ENCODE results near the gene TBKBP1.
A peak's percentile ranks its signal among the peaks of the same experiment; 100 is the strongest.

TBKBP1 gene

DNA sequence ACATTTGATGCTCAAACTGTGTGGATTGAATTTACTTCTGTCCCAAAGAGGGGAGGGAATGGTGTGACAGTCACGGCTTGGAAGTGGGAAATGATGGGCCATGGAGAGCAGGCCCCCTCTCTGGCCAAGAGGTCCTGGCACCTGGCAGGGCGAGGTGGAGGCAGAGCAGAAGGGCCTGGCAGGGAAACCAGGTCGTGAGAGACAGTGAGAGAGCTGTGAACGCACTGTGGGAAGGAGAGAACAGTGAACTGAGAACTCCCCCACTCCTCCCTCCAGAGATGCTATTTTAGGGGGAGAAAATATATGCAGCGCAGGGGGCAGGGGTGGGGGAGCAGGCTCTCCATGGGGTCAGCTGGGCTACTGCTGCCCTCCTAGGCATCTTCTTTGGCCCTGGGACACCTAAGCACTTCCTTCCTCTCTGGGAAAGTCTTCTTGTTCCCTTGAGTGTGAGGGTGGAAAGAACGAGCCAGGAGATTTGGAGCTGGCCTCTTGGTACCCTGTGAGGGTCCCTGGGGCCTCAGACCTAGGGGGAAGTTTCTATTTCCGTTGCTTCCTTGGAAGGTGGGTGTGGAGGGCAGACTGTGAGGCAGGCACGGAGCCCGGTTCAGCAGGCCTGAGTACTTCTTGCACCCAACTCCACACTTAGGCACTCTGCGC is 21.8 kb downstream of the TBKBP1 start:
- DNase-seq: no peak

DNA sequence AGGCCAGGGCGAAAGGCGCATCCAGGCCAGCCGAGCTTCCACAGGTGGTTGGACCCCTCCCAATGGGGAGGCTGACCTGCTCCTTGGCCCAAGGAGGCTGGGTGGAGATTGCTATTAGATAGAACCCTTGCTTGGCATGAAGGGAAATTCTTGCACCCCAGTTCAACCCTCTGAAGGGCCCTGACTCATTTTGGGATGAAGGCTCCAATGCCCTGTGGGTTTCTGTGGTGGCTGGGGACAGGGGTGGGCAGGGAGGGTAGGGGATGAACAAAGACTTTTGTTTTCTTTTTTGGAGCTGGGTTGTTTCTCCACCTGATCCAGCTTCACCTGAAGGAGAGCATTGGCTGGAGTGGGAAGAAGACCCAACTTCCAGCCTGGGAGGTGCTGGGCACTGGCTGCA is 22.4 kb downstream of the TBKBP1 start:
- DNase-seq: no peak

DNA sequence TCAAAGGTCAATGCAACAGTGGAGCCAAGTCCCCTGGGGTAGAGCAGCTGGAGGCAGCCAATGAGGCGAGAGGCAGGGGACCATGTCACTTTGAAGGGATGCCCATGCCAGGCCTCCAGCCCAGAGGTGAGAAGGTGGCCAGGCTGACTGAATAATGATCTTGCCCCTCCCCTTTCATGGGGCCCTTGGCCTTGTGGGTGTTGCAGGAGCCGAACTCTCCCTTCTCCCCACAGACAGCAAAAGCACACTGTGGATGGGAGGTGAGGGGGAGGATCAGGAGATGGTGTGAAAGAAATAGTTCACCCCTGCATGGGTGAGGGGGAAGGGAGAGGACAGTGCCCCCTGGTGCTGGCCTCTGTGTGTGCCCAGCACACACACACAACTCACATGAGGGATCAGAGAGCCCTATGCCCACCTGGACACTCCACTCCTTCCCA is 23.3 kb downstream of the TBKBP1 start:
- no peak for DNase-seq

DNA sequence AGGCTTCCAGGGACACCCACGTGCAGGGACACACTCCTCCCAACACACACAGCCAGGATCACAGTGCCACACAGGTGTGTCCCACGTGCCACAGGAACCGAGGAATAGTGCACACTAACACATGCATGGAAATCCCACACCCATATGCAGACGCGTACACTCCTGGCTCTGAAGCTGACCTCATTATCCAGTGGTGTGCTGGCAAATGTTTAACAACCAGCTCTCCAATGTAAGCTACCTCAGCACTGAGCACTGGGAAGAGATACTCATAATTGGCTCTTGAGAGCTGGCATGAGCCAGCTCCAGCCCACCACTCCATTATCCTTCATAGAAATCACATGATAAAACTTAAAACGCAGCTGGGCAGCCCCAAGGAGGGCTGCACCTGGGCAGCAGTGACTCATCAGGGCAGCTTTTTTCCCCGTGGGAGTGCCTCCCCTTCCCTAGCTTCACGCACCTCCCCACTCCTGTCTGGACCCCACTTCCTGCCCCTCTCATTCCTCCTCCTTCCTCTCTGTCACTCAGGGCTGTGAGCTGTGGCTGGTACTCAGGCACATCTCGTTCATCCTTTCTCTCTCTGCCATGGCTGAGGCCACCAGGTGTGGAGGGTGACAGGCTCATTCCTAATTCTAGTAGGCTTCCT is 24.1 kb downstream of the TBKBP1 start:
- no peak for DNase-seq

DNA sequence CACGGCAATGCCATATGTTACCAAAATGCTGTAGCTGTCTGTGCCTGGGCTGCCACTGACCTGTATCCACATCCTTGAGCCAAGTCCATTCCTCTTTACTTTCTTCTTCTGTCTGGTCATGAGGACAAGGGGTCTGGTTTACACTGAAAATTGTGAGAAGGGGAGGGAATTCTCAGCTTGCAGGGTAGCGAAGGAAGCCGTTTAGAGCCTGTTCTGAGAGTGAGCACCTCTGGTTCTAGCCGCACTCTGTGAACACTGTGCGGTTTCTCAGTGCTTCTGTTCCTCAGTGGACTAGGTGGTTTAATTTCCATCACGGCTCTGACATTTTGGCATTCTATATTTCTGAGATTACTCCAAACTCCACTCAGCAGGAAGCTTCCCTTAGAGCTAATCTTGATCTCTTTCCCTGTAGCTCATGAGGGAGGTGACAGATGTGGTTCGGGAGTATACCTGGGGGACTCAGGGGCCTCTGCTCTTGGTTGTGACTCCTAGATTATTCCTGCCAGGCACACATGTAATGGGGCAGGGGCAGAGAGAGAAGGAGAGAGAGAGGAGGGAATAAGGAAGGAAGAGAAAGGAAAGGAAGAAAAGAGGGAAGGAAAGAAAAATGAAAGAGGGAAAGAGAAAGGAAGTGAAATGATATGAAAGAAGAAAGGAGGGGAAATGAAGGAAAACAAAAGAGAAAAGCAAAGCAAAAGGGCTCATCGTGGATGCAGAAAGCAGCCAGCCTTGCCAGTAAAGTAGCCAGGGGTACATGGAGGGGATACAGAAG is 24.9 kb downstream of the TBKBP1 start:
- no peak for DNase-seq

DNA sequence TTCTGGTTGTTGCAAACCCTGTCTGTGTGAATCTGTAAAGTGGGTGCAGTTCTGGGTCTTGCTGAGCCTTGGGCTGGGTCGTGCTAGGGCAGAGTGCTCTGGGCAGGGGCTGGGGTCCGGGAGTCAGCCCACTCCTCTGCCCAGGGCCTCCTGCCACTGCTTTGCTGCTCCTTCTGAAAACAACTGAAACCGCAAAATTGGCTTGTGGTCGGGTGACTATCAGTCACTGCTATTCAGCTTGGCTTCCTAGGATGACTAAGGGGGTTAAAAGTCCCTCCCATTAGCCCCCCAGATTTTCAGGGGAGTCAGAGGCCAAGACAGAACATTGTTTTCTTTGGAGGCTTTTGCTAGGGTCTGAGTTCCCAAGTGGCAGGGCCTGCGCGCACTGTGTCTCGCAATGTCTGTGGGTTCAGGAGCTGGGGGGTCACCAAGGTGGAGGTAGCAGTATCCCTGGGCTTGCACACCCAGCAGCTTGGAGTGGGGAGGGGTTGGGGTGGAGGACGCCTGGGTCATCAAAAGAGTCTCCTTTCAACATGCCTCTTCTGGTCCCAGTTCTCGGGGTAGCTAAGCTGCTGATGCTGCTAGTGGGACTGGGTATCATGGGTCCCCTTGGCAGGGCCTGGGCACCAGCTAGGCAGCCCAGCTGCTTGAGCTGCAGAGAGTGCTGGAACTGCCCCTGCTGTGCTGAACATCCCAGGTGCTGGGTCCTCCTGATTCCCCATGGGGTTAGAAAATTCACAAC is 25.6 kb downstream of the TBKBP1 start:
- no peak for DNase-seq

DNA sequence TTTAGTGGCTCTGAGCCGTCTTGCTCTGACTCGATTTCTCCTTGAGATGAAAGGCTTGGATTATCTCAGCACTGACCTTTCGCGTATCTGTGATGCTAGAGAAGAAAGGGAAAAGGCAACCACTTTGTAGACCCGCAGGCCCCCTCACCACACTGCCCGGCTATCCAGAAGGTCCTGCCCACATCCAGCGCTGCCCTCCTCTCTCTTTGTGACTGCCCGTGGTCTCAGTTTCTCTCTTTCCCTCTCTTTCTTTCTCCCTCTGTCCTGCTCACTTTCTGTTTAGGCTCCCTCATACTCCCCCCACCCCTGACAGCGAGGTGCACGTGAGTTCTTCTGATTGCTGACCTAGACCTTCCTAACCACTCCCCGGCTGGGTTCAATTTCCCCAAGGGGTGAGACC is 26.2 kb downstream of the TBKBP1 start:
- no peak for DNase-seq

DNA sequence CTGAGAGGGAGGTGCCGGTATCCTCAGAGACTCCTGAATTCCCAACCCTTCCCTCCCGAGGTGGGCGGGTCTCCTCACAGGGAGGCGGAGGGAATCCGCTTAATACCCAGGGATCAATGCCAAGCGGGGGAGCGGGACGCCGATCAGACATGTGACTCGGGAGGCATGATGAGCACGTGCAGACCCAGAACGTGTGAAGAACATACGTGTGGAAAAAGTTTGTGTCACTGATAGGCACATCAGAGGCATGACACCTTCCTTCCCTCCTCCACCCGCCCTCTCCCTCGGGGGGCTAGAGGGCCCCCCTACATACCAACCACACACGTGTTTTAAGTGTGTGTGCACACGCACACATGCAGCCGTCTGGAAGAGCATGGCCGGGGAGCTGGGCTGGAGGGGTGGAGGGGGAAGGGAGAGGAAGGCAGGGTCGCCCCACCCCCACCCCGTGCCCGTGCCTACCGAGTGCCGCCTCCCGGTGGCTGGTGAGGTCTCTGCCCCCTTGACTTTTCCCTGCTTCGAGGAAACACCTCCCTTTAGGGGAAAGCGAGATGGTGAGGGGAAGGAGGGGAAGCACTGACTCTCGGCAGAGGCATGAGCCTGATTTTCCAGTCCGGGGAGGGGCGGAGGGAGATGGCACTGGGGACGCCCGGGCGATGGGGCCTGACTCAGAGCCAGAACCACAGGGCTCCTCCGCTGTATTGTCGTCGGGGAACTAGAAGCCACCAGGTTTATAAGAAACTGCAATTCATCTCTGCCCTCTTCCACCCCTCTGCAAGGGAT is 27.0 kb downstream of the TBKBP1 start:
- peak; percentile 60 for DNase-seq

DNA sequence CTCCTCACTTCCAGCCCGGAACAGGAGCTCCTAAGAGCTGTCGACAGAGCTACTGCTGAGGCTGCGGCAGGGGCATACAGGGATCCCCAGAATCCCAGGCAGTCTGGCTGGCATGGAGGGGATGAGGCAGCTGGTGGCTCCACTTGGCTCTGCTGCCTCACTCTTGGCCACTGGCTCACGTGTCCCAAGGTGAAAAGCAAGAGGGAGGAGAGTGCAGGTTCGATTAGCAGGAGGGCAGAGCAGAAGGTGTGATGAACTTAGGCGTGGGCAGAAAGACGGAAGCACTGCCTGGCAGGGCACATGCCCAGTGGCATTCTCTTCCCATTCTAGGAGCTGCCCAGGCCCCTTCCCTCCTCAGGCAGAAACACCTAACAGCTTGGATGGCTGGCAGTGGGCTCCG is 27.8 kb downstream of the TBKBP1 start:
- DNase-seq: no peak

DNA sequence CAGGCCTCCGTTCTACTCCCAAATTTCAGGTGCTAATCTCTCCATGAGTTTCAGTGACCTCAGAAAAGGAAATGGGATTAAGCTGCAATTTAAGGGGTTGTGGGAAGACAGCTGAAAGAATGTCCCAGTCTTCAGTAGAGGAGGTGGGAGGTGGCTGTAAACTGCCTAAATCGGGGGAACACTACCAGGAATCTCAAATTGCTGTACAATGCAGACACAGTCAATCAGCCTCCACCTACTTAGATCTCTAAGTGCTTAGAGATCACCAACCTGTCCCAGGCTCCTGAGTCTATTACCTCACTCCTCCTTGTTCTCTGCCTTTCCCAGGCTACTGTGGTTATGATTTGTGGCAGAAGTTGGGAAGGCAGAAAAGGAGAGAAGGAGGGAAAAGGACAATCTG is 30.7 kb downstream of the TBKBP1 start:
- DNase-seq: no peak

DNA sequence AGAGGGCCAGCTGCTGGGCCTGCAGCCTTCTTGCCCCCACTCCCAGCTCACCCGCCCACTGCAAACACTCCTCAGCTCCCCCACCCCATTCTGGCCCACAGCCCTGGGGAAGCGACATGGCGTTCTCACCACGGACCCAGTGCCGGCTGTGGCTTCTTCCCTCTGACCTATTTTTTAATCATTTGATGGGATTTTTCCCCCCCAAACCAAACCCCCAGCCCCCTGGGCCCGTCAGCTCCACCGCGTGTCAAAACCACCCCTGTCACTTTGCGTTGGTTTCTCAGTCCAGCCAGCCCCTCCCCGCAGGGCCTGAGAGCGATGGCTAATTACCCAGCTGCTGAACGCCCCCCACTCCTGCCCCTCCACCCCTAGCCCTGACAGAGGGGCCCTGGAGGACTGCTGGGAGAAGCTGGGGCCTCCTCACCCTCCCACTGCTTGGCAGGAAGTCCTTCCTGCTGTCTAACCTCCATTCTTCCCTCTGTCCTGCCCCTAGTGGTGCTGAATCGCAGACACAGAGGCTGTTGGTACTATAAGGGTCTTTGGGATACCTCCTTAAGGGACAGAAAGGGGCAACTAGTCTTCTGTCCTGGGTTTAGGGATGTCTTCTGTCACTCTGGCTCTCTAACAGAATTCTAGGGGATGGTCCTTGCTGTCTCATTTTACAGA is 31.6 kb downstream of the TBKBP1 start:
- DNase-seq: no peak

DNA sequence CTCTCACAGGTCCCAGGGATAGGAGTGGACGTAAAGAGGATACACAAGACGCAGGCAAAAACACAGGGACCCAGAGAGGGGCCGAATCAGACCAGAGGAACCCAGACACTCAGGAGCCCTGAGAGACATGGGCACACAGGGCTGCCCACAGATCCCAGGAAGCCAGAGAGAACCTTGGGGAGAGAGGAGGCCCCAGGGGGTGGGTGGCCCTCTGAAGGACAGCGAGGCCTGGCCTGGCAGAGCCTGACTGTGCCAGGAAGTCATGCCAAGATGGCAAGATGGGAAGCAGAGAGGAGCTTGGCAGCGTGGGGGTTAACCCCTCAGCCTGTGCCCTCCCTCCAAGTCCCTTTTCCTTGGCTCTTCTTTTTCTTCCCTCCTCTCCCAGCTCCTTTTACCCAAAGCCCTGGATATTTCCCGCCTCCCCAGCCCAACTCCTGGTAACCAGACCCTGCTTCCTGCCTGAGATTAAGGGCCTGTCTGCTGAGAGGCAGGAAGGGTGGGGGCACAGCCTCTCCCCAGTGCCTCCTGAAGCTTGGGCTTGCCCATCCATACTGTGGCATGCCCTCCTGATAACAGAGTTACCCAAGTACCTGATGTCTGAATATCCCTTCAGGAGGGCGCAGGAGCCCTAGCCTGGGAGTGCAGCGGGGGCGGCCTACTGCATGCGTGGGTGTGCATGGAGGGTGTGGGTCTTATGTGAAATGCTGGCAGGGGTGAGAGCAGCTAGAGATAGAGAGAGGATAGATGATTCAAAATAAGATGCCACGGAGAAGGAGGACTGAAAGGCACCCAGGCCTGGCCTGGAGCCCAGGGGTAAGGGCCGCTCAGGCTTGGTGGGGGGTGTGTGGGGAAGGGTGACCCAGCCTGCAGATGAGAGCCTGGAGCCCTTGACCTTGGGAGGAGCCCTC is 33.1 kb downstream of the TBKBP1 start:
- DNase-seq: no peak

DNA sequence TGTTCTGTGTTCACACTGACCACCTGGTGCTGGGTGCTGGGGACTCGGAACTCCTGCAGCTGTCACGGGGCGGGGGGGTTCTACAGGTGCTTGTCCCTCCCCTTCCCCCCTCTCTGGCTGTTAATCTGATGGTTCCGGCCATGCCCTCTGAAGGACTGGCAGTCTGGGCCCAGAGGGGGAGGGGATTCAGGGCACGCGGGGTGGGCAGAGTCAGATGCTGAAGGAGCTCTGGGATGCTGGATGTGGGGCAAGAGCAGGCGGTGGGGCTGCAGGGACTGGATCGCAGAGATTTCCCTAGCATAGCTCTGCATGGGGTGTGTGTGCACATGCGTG is 33.7 kb downstream of the TBKBP1 start:
- no peak for DNase-seq

DNA sequence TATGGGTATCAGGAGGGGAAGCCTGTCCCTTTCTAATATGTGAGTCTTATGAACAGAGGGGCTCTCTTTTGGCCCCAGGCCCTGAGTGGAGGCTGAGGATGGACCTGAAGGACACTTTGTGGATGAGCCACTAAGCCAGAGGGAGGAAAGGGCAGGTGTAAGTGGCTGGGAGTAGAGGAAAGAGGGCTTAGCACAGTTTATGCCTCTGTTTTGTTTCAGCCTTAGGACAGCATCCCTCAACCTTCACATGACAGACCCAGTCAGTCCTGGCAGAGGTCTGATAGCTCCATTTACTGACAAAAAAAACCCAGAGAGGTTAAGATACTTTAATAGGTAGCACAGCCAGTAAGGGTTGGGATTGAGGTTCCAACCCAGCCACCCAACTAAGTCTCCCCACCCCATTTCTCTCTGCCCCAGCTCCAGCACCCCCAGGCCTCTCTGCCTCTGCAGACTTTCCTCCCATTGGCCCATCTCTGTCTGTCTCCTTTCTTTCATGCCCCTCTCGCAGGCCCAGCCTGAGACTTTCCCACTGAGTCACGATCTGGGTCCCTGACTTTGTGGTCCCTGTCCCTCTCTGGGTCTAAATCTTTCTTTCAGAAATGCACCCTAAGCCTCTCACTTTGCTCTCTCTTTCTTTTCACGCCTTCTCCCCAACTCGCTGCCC is 34.4 kb downstream of the TBKBP1 start:
- no peak for DNase-seq

DNA sequence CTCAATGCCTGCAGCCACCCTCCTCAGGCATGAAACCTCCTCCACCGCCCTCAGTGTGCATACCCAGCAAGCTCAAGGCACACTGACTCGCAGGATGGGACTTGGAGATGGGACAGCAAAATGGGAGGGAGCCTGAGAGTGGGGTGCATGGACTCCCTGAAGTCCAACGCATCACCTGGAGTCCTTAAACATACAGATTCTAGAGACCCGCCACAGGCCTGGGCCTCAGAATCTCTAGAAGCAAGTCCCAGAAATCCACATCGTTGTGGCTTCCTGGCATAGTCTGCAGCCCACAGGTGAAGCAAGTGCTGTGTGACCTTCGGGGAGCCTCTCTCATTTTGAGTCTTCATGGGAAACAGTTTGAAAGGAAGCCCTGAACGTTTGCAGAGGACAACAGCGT is 35.5 kb downstream of the TBKBP1 start:
- DNase-seq: no peak

DNA sequence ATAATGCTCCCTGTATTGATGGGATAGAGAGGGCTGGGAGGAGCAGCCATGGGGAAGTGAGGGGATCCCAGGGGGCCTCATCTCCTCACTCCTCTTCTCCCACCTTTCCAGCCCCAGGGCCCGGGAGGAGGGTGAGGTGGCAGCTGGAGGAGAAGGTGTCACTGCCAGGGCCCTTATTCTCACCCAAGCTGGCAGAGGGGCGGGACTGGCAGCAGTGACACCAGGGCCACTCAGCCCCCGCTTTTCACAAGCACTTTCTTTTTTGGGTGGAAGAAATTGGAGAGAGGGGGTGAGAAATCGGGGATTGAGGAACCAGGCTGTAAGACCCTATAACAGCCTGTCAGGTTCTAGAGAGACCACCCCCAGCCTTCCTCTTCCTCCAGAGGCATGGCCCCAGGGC is 36.7 kb downstream of the TBKBP1 start:
- DNase-seq: no peak

DNA sequence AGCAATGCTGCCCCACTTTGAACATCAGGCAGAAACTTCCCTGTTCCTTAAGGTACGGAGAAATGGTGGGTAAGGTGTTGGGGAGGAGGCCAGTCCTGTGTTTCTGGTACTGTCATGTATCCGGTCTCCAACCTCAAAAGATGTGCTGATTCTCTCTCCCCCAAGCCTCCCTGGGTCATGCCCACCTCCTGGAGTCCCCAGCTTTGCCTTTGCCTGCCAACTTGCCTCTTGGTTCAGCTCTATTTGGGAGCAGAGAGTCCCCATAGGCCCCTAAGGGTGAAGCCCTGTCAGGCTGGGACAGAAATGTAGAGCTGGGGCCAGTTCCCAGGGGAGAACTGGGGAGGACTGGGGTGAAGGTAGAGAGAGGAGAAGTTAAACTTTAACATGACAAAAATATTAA is 37.4 kb downstream of the TBKBP1 start:
- DNase-seq: no peak

DNA sequence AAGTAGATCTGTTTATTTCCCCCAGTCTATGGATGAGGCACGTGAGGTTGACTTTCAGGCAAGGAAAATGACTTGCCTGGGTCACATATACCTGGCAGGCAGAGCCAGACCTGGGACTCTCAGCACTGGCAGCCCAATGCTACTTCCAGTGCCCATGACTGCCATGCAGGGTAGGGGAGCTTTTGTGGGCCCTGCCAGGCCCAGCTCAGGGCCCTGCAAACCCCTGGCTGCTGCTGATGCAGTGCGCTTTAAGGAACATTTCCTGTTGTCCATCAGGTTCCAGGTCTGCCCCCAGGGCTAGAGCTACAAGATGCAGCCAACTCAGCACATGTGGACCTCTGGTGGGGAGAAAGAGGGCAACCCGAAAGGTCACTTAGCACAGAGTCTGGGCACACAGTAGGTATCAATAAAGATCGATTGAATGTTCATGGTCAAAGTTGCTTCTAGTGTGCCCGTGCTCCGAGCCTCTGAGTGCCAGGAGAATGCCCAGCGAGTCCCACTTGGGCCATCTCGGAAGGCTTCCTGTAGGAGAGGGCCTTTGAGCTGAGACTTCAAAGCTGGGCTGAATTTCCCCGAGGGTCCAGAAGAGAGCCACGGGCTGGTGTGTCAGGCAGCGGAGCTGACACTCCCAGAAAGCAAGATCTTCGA is 38.6 kb downstream of the TBKBP1 start:
- DNase-seq: no peak

DNA sequence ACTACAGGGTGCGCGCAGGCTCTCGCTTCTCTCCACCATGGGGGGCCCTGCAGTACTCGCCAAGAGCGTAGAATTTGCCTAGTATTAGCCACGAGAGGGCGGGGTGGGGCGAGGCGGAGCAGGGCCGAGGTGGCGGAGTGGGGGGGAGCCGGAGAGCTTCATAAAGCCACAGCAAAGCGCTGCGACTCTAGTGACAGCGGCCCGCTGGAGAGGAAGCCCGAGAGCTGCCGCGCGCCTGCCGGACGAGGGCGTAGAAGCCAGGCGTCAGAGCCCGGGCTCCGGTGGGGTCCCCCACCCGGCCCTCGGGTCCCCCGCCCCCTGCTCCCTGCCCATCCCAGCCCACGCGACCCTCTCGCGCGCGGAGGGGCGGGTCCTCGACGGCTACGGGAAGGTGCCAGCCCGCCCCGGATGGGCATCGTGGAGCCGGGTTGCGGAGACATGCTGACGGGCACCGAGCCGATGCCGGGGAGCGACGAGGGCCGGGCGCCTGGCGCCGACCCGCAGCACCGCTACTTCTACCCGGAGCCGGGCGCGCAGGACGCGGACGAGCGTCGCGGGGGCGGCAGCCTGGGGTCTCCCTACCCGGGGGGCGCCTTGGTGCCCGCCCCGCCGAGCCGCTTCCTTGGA is 39.2 kb downstream of the TBKBP1 start, which contains the start of gene TBX21:
TSS of gene TBX21 (plus strand) at position 190 of the 627 bp plus-strand sequence. CDS start at position 409, 219 bp downstream.
- DNase-seq: peak; percentile 89

All from T-helper 9 cell (primary cell).